GM12878 (cell line): ENCODE results near the gene CA10. TPM values are rescaled to one million over a fixed set of nuclear protein-coding genes. Genes with fewer than 3 reads are reported as not detected.

ENCODE experiments used
- ATAC-seq: fragments of 200-7000 bp; cut with Tn5 transposase; 3 replicates; pipeline ENCODE4 v1.9.1; 2020; ENCODE audit warnings: mild to moderate bottlenecking, moderate library complexity
- BruUV-seq: library from RNA; stranded (reverse); fragments of 400-500 nt; replicated peaks from 2 replicates; lab custom pipeline; 2021; lab: Mats Ljungman, UMichigan
- CTCF ChIA-PET: fragments of 300-600 bp; sonication (Branson Sonifier 250); formaldehyde crosslinking; extraction: SDS; loops from one replicate; lab custom pipeline; 2021; ENCODE audit warnings: inconsistent platforms; lab: Yijun Ruan, JAX
- POLR2A ChIA-PET: fragments of 350-600 bp; formaldehyde crosslinking; extraction: SDS; loops from one replicate; lab custom pipeline; 2021; ENCODE audit warnings: inconsistent platforms; lab: Charles Lee
- RAD21 ChIA-PET: fragments of 300-600 bp; sonication (Branson Sonifier 250); formaldehyde crosslinking; loops from one replicate; lab custom pipeline; 2023; ENCODE audit warnings: antibody characterized with exemption; ENCODE audit not compliant: unreplicated experiment; lab: Charles Lee
- SMC1A ChIA-PET: fragments of 300-600 bp; sonication (Branson Sonifier 250); formaldehyde crosslinking; loops from one replicate; lab custom pipeline; 2023; ENCODE audit not compliant: unreplicated experiment, uncharacterized antibody; lab: Charles Lee
- DNase-seq: peaks from one replicate; pipeline ENCODE4 v3.0.0-alpha.2; 2011; ENCODE audit warnings: low read depth, low spot score
- FAIRE-seq: peaks from 3 replicates; lab custom pipeline; 2011; peaks lifted over from hg19 to GRCh38; lab: Jason Lieb, UNC
- H2AFZ ChIP-seq: 2 replicates; pipeline ENCODE4 v1.6.0; 2011; ENCODE audit warnings: low read depth, low read length, control low read depth; ENCODE audit not compliant: control insufficient read depth
- H3K27ac ChIP-seq: 2 replicates; pipeline ENCODE4 v1.5.1; 2011; ENCODE audit warnings: control low read depth; ENCODE audit not compliant: control insufficient read depth, insufficient read depth
- H3K27me3 ChIP-seq, 2 experiments: replicated peaks in 1 of 2; 2 replicates each; pipeline versions ENCODE4 v1.6.0 to v1.6.1; 2011; ENCODE audit warnings: low read length in 1 of 2; ENCODE audit not compliant: control insufficient read depth in 2 of 2, insufficient read depth in 2 of 2
- H3K36me3 ChIP-seq, 2 experiments: 2 replicates each; pipeline ENCODE4 v1.5.1; 2011; ENCODE audit warnings: low read length in 1 of 2; ENCODE audit not compliant: control insufficient read depth in 2 of 2, insufficient read depth in 2 of 2
- H3K4me1 ChIP-seq: 2 replicates; pipeline ENCODE4 v1.6.1; 2011; ENCODE audit warnings: mild to moderate bottlenecking, low read length, moderate library complexity, mixed read lengths; ENCODE audit not compliant: control insufficient read depth, insufficient read depth
- H3K4me2 ChIP-seq: 2 replicates; pipeline ENCODE4 v1.6.0; 2011; ENCODE audit warnings: control low read depth; ENCODE audit not compliant: control insufficient read depth, insufficient read depth
- H3K4me3 ChIP-seq: fragments of 200-600 bp; sonication (generic); 2 replicates; pipeline ENCODE4 v1.5.1; 2016
- H3K79me2 ChIP-seq: 2 replicates; pipeline ENCODE4 v1.6.0; 2011; ENCODE audit warnings: low read length; ENCODE audit not compliant: control insufficient read depth, insufficient read depth
- H3K9ac ChIP-seq: 2 replicates; pipeline ENCODE4 v1.8.0; 2011; ENCODE audit warnings: low read length, control low read depth, mixed read lengths; ENCODE audit not compliant: control insufficient read depth, insufficient read depth
- H3K9me3 ChIP-seq: replicated peaks from 3 replicates; pipeline ENCODE4 v1.5.1; 2011; ENCODE audit warnings: mild to moderate bottlenecking, low read length; ENCODE audit not compliant: control insufficient read depth, insufficient read depth
- H4K20me1 ChIP-seq: 2 replicates; pipeline ENCODE4 v1.6.0; 2011; ENCODE audit not compliant: control insufficient read depth, insufficient read depth
- BCL11A ChIP-seq: IDR thresholded peaks from 2 replicates; pipeline ENCODE4 v1.6.1; 2011; ENCODE audit warnings: low read depth, low read length
- GATAD2B ChIP-seq: fragments of 450-650 bp; conservative IDR thresholded peaks from 2 replicates; pipeline ENCODE4 v1.6.1; 2017; ENCODE audit warnings: low read depth, mild to moderate bottlenecking, moderate library complexity
- HCFC1 ChIP-seq: fragments of 150-350 bp; IDR thresholded peaks from 2 replicates; pipeline ENCODE4 v1.6.1; 2014; ENCODE audit warnings: low read length
- HDAC6 ChIP-seq: fragments of 200-600 bp; sonication (generic); IDR thresholded peaks from one replicate; pipeline ENCODE4 v1.8.0; 2017; ENCODE audit warnings: antibody characterized with exemption; ENCODE audit not compliant: unreplicated experiment
- NFYB ChIP-seq: IDR thresholded peaks from 2 replicates; pipeline ENCODE4 v1.6.1; 2011; ENCODE audit warnings: low read depth, mild to moderate bottlenecking, low read length, improper control_type of control experiment, moderate library complexity; ENCODE audit not compliant: insufficient read depth
- NR2F1 ChIP-seq: fragments of 450-650 bp; conservative IDR thresholded peaks from 2 replicates; pipeline ENCODE4 v1.6.1; 2017; ENCODE audit warnings: mild to moderate bottlenecking
- PAX5 ChIP-seq: IDR thresholded peaks from 2 replicates; pipeline ENCODE4 v1.6.1; 2011; ENCODE audit warnings: low read depth, low read length, borderline replicate concordance
- RELA ChIP-seq: fragments of 450-650 bp; IDR thresholded peaks from 2 replicates; pipeline ENCODE4 v1.8.0; 2014; ENCODE audit warnings: borderline replicate concordance; ENCODE audit not compliant: partially characterized antibody
- RFX5 ChIP-seq: IDR thresholded peaks from 2 replicates; pipeline ENCODE4 v1.6.1; 2011; ENCODE audit warnings: low read depth, low read length, improper control_type of control experiment
- SREBF1 ChIP-seq: IDR thresholded peaks from 2 replicates; pipeline ENCODE4 v1.6.1; 2012; ENCODE audit warnings: mild to moderate bottlenecking, low read length
- TCF7 ChIP-seq: IDR thresholded peaks from 2 replicates; pipeline ENCODE4 v1.6.1; 2014; ENCODE audit warnings: antibody characterized with exemption, borderline replicate concordance
- YBX1 ChIP-seq: fragments of 450-650 bp; IDR thresholded peaks from 2 replicates; pipeline ENCODE4 v1.6.1; 2016; ENCODE audit warnings: antibody characterized with exemption
- ZBTB33 ChIP-seq: fragments of 450-650 bp; IDR thresholded peaks from 2 replicates; pipeline ENCODE4 v1.6.1; 2017; ENCODE audit warnings: mild to moderate bottlenecking
- WGBS: methylation state at CpG from one replicate; pipeline ENCODE4 v1.1.6; 2016; ENCODE audit warnings: low lambda C conversion rate; ENCODE audit not compliant: insufficient replicate concordance, insufficient coverage; ENCODE audit errors: missing lambda C conversion rate; 5-methylcytosine and 5-hydroxymethylcytosine counted together
- in situ Hi-C: fragments of 300-500 bp; cut with MboI; formaldehyde crosslinking; loops from 9 replicates; pipeline ENCODE4 v1.14.3; 2018; ENCODE audit warnings: mixed read lengths
- intact Hi-C: fragments of 100-400 bp; cut with micrococcal nuclease; formaldehyde crosslinking; loops from one replicate; pipeline ENCODE4 v1.14.2; 2022; ENCODE audit not compliant: unreplicated experiment
- polyA plus RNA-seq, 11 experiments: library from polyadenylated mRNA; depleted of rRNA in 4 of 11; unstranded in 6 of 11; stranded (reverse) in 5 of 11; fragments of >200 nt; fragmentation: Nextera tagmentation in 4 of 11; fragmentation: Illumina TruSeq in 1 of 11; extraction: Ambion mirVana in 4 of 11; extraction: Trizol in 1 of 11; gene quantifications; 1 replicate in 1 of 11; 2 replicates in 10 of 11; pipeline versions ENCODE4 v1.2.1 to v1.2.3, GENCODE V29; 2011 to 2016; ENCODE audit warnings: inconsistent platforms in 2 of 11, missing spikeins in 2 of 11, low read depth in 1 of 11
- total RNA-seq, 4 experiments: library from RNA; depleted of rRNA in 3 of 4; stranded (reverse); fragments of >200 nt in 3 of 4; fragmentation: Illumina TruSeq in 1 of 4; extraction: Trizol in 1 of 4; gene quantifications; 2 replicates each; pipeline versions ENCODE4 v1.2.1 to v1.2.3, GENCODE V29; 2013 to 2021

CA10 gene
- total and polyA plus RNA-seq, 10 of the 15 experiments (the other 5 are each of a cell fraction or from before 2014, with no cell fraction given): not detected

- CTCF ChIA-PET: no interaction called here
- in situ Hi-C loops (no loop called here), intact Hi-C loops (no loop called here)
- TF ChIP-seq SREBF1: no peak
- TF ChIP-seq GATAD2B: no peak
- TF ChIP-seq TCF7: no peak
- no peak for TF ChIP-seq RFX5
- TF ChIP-seq HDAC6: no peak
- TF ChIP-seq PAX5: no peak
- TF ChIP-seq ZBTB33: no peak
- TF ChIP-seq BCL11A: no peak
- TF ChIP-seq NFYB: no peak
- no peak for TF ChIP-seq RELA
- no peak for TF ChIP-seq YBX1
- no peak for TF ChIP-seq NR2F1
- TF ChIP-seq HCFC1: no peak
- Histone ChIP-seq H3K79me2 (no peaks in the 10 kb centered on the region), H3K27me3 (no peaks in the 10 kb centered on the region), H3K4me3 (no peak overlapping the region), H3K36me3 (no peaks in the 10 kb centered on the region), H3K27ac (no peak overlapping the region), H3K4me1 (no peaks in the 10 kb centered on the region), H4K20me1 (no peaks in the 10 kb centered on the region), H2AFZ (no peak overlapping the region), H3K9me3 (no peaks in the 10 kb centered on the region), H3K9ac (no peak overlapping the region), H3K4me2 (no peak overlapping the region)
- POLR2A ChIA-PET: no interaction called here
- WGBS: 0% methylated on average over 2 of the region's 2 CpGs
- SMC1A ChIA-PET: no interaction called here
- ATAC-seq (no peak), DNase-seq (no peak), FAIRE-seq (no peak)
- no TSS peak for BruUV-seq
- RAD21 ChIA-PET: no interaction called here
Observed at GRCh38 chr17:51707216-51707615, 451.3 kb downstream of the CA10 start.
